ENCODE results near the gene SLC26A9. TPM values are rescaled to one million over a fixed set of nuclear protein-coding genes. Genes with fewer than 3 reads are reported as not detected.
A peak's percentile ranks its signal among the peaks of the same experiment; 100 is the strongest.

The SLC26A9 gene
- total RNA-seq, 2 experiments from 2014 or later = not detected

DNA sequence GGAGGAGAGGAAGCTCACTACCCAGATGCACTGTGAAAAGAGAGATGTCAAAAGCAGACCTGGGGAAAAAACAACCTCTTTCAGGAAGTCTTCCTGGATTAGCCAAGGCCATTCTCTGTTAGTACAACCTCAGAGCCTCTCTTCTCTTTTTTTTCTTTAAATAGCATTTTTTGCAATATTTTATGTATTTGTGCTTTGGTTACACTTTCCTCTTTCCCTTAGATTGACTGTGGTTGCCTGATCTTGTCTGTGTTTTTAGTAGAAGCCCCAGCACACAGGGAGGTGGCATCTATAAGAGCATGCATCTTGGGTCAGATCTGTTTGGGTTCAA lies 18.8 kb downstream of the SLC26A9 start:
- DNase-seq (no peak), ATAC-seq (no peak)
- no peaks in the 10 kb centered on the region for H3K9me3 Mint-ChIP-seq (ENCODE audit: low read depth)
- H3K4me1 Mint-ChIP-seq = no peaks in the 10 kb centered on the region
- H3K27me3 Mint-ChIP-seq = no peaks in the 10 kb centered on the region
- no peaks in the 10 kb centered on the region for H3K36me3 Mint-ChIP-seq (ENCODE audit: low read depth)
- no peak overlapping the region for H3K27ac Mint-ChIP-seq
- POLR2A ChIA-PET = no interaction called here
- intact Hi-C loops (cut with DNase I, micrococcal nuclease) = no loop called here
- no peak overlapping the region for H3K4me3 Mint-ChIP-seq
- CTCF ChIA-PET = interaction anchor here (2.6 kb wide), 1 partner anchor 53 kb away, joined by 8 read pairs; no protein-coding TSS in a partner anchor

DNA sequence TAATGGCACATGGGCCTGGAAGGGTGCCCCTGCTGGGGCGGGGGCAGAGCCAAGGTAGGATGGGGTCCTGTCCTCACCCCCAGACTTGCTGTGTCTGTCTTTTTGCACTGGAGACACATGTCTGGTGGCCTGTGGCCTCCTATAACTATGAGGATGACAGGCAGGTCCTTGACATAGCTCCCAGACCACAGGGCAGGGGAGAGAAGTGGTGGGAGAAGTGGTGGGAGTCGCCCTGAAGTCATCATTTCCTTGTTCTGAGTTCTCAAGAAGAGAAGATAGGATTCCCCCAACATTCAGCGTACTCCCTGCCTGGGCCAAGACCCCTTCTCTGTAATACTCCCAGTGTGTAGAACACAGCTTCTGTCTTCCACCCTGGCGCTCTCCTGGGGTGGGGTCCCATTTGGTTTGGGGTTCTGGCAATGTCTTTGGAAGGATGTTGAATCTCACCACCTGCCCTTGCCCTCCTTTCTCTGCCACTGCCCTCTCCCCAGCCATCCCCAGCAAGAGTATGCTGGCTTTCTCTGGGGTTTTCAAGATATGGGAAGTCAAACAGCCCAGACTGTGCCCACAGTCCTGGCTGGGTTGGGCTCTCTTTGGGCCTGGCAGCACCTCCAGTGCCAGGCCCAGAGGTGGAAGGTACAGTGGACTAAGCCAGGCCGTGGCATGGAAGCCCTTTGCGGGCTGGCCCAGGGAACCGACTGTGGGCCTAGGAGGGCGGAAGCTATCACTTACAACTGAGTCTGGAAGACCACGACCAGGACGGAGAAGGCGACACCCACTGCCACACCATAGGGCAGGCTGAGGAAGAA lies 19.4 kb downstream of the SLC26A9 start:
- H3K27me3 Mint-ChIP-seq = no peaks in the 10 kb centered on the region
- H3K9me3 Mint-ChIP-seq (ENCODE audit: low read depth) = no peaks in the 10 kb centered on the region
- H3K4me1 Mint-ChIP-seq = no peaks in the 10 kb centered on the region
- intact Hi-C loops (cut with DNase I, micrococcal nuclease) = no loop called here
- ChIA-PET POLR2A (no interaction called here), CTCF (interaction anchor here (0.9 to 2.6 kb wide), 3 partner anchors 53 to 112 kb away, joined by 4 to 8 read pairs (median 4); no protein-coding TSS in a partner anchor)
- DNase-seq (no peak), ATAC-seq (no peak)
- H3K36me3 Mint-ChIP-seq (ENCODE audit: low read depth) = no peaks in the 10 kb centered on the region
- H3K27ac Mint-ChIP-seq = no peak overlapping the region
- H3K4me3 Mint-ChIP-seq = no peak overlapping the region

DNA sequence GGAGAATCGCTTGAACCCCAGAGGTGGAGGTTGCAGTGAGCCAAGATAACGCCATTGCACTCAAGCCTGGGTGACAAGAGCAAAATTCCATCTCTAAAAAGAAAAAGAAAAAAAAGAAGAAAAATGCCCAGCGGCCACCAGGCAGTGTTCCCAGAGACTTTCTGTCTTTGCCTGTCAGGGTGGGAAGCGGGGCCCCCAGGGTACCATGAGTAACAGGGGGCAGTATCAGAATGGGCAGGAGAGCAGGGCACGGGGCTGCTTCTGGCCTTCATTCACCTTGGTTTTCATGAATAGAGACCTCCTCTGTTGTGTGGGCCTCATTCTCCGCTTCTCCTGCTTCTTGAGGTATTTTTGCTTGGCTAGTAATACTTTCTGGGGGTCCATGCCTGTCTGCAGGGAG lies 20.4 kb downstream of the SLC26A9 start:
- intact Hi-C loops (cut with DNase I, micrococcal nuclease) = no loop called here
- ATAC-seq = no peak
- Mint-ChIP-seq H3K4me1 (no peaks in the 10 kb centered on the region), H3K27me3 (no peaks in the 10 kb centered on the region), H3K9me3 (ENCODE audit: low read depth) (no peaks in the 10 kb centered on the region), H3K27ac (no peak overlapping the region), H3K4me3 (no peak overlapping the region), H3K36me3 (ENCODE audit: low read depth) (no peaks in the 10 kb centered on the region)
- DNase-seq = no peak
- POLR2A ChIA-PET = no interaction called here
- CTCF ChIA-PET = interaction anchor here (0.5 to 1.0 kb wide), 3 partner anchors 49 to 111 kb away, joined by 3 to 4 read pairs (median 4); no protein-coding TSS in a partner anchor

DNA sequence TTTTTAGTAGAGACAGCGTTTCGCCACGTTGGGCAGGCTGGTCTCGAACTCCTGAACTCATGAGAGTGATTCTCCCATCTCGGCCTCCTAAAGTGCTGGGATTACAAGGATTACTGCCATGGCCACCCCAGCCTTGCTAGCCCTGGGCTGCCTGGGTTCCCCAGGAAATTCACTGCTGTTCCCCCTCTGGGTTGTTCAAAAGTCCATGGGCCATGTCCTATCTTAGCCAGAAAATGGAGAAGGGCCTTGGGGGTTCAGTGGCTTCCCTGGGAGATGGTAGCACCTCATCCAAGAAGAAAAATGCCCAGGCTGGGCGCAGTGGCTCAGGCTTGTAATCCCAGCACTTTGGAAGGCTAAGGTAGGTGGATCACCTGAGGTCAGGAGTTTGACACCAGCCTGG lies 20.9 kb downstream of the SLC26A9 start:
- Mint-ChIP-seq H3K27ac (no peak overlapping the region), H3K27me3 (no peaks in the 10 kb centered on the region), H3K36me3 (ENCODE audit: low read depth) (no peaks in the 10 kb centered on the region), H3K4me1 (no peaks in the 10 kb centered on the region), H3K4me3 (no peak overlapping the region), H3K9me3 (ENCODE audit: low read depth) (no peaks in the 10 kb centered on the region)
- no peak for DNase-seq
- ChIA-PET POLR2A (no interaction called here), CTCF (interaction anchor here (0.7 to 9.6 kb wide), 3 partner anchors 57 to 263 kb away, joined by 3 to 232 read pairs (median 4); no protein-coding TSS in a partner anchor)
- no peak for ATAC-seq
- intact Hi-C loops (cut with DNase I, micrococcal nuclease) = no loop called here

DNA sequence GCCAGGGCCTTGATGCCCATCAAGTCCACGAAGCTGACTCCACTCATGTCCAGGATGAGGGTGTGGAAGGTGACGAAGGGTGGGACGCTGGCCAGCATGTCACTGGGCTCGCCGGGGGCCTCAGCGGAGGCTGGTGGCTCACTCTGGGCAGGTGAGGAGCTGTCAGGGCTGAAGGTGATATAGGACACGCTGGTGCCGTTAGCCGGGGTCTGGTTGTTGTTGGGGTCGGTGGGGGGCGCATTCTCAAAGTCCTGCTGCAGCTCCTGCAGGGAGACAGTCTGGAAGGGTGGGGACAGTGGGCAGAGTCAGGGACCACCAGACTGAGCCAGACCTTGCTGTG lies 21.7 kb downstream of the SLC26A9 start:
- DNase-seq (no peak), ATAC-seq (no peak)
- no peak overlapping the region for H3K4me3 Mint-ChIP-seq
- H3K4me1 Mint-ChIP-seq = no peaks in the 10 kb centered on the region
- no peaks in the 10 kb centered on the region for H3K27me3 Mint-ChIP-seq
- CTCF ChIA-PET = interaction anchor here (0.7 to 9.6 kb wide), 4 partner anchors 26 to 262 kb away, joined by 3 to 232 read pairs (median 4); no protein-coding TSS in a partner anchor
- H3K27ac Mint-ChIP-seq = no peak overlapping the region
- POLR2A ChIA-PET = no interaction called here
- no peaks in the 10 kb centered on the region for H3K36me3 Mint-ChIP-seq (ENCODE audit: low read depth)
- intact Hi-C loops (cut with DNase I, micrococcal nuclease) = no loop called here
- H3K9me3 Mint-ChIP-seq (ENCODE audit: low read depth) = no peaks in the 10 kb centered on the region

DNA sequence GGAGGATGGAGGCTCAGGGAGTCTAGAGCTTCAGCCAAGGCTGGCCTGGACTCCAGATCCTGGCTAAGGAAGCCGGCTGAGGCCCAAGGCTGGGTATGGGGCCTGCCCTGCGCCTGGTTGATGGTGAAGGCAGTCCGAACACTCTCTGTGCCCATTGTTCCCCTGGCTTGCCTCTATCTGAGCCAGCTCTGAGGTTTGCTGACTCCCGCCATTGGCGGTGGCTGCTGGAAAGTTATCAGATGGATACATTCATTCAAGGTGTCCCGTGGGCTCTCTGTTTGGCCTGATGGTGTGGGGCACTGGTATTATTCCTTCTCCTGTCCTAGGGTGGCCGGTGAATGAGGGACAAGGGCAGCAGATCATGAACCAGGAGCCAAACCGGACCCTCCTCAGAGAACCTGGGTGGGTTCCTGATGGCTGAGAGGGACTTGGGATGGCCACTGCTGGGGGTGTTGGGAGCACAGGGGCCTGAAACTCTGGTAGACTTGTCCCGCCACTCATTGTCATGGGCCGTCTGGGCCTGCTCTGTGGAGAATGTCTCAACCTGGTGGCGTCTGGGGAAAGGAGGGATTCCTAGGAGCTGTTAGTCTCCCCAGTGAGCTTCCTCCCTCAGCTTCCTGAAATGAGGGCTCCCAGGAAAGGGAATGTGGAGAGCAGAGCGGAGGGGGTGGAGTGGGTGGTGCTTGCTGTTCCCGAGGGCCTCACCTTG lies 22.2 kb downstream of the SLC26A9 start:
- no peaks in the 10 kb centered on the region for H3K4me1 Mint-ChIP-seq
- H3K36me3 Mint-ChIP-seq (ENCODE audit: low read depth) = no peaks in the 10 kb centered on the region
- H3K9me3 Mint-ChIP-seq (ENCODE audit: low read depth) = no peaks in the 10 kb centered on the region
- CTCF ChIA-PET = interaction anchor here (0.6 to 9.6 kb wide), 3 partner anchors 27 to 735 kb away, joined by 3 to 232 read pairs (median 4); no protein-coding TSS in a partner anchor
- ATAC-seq (no peak), DNase-seq (no peak)
- H3K4me3 Mint-ChIP-seq = no peak overlapping the region
- H3K27me3 Mint-ChIP-seq = no peaks in the 10 kb centered on the region
- intact Hi-C loops (cut with DNase I, micrococcal nuclease) = no loop called here
- POLR2A ChIA-PET = no interaction called here
- no peak overlapping the region for H3K27ac Mint-ChIP-seq

- Mint-ChIP-seq H3K36me3 (ENCODE audit: low read depth) (no peaks in the 10 kb centered on the region), H3K9me3 (ENCODE audit: low read depth) (no peaks in the 10 kb centered on the region), H3K27me3 (no peaks in the 10 kb centered on the region), H3K4me3 (no peak overlapping the region), H3K27ac (no peak overlapping the region), H3K4me1 (no peaks in the 10 kb centered on the region)
- ChIA-PET POLR2A (no interaction called here), CTCF (interaction anchor here (0.7 to 9.6 kb wide), 10 partner anchors 15 to 583 kb away, joined by 3 to 232 read pairs (median 3); no protein-coding TSS in a partner anchor)
- intact Hi-C loops (cut with DNase I, micrococcal nuclease) = no loop called here
- no peak for ATAC-seq
- no peak for DNase-seq
Observed at GRCh38 chr1:205920159-205920558, 23.1 kb downstream of the SLC26A9 start.

DNA sequence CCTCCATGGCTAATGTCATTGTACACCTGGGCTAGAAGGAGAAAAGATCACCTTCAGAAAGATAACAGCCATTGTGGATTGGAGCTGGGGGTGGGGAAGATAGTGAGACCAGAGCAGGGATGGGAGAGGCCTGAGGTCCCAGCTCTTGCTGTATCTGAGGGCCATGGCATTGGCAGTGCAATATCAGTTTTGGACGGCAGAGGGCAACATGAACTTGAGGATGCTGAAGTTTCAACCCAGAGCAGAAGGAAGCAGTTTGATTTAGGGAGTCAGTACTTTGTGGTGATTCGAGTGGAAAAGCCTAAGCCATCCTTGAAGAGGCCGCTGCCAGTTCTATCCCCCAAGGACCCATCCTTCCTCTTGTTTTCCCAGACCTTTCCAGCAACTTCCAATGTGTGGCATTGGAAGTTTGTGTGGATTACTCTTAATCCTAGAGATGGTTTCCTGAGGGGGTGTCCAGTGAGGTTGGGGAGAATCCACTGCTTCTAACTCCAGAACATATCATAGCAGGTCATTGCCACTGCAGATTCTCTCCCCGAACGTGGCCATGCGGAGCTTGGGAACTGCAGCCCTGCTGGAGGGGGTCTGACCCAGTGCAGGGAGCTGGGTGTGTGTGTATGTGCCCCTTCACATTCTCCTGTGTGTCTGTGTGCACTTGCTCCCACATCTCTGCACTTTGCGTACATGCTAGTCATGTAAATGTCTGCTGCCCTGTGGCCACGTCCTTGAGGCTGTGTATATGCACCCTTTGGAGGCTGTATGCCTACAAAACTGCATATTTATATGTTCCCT lies 24.1 kb downstream of the SLC26A9 start:
- Mint-ChIP-seq H3K27me3 (no peaks in the 10 kb centered on the region), H3K27ac (no peak overlapping the region), H3K9me3 (ENCODE audit: low read depth) (no peaks in the 10 kb centered on the region), H3K4me1 (no peaks in the 10 kb centered on the region), H3K4me3 (no peak overlapping the region), H3K36me3 (ENCODE audit: low read depth) (no peaks in the 10 kb centered on the region)
- ChIA-PET CTCF (interaction anchor here (0.6 to 9.6 kb wide), 30 partner anchors 11 to 772 kb away, joined by 3 to 232 read pairs (median 3); no protein-coding TSS in a partner anchor), POLR2A (interaction anchor here (0.6 kb wide), 1 partner anchor 21 kb away, joined by 3 read pairs; no protein-coding TSS in a partner anchor)
- DNase-seq (peak; percentile 86), ATAC-seq (peak; percentile 86)
- intact Hi-C loops (cut with DNase I, micrococcal nuclease) = loop anchor here (1.0 kb wide), 5 partner anchors 58 to 260 kb away; no protein-coding TSS in a partner anchor

- Mint-ChIP-seq H3K4me3 (no peak overlapping the region), H3K36me3 (ENCODE audit: low read depth) (no peaks in the 10 kb centered on the region), H3K4me1 (no peaks in the 10 kb centered on the region), H3K27me3 (no peaks in the 10 kb centered on the region), H3K27ac (no peak overlapping the region), H3K9me3 (ENCODE audit: low read depth) (no peaks in the 10 kb centered on the region)
- intact Hi-C loops (cut with DNase I, micrococcal nuclease) = no loop called here
- ATAC-seq = no peak
- POLR2A ChIA-PET = no interaction called here
- CTCF ChIA-PET = interaction anchor here (0.6 to 9.6 kb wide), 20 partner anchors 15 to 409 kb away, joined by 3 to 232 read pairs (median 4); no protein-coding TSS in a partner anchor
- no peak for DNase-seq
Observed at GRCh38 chr1:205917466-205918238, 25.6 kb downstream of the SLC26A9 start.

GRCh38 chr1:205916541-205916940 lies 26.7 kb downstream of the SLC26A9 start:
- POLR2A ChIA-PET = interaction anchor here (0.6 kb wide), 1 partner anchor 61 kb away, joined by 4 read pairs; no protein-coding TSS in a partner anchor
- H3K9me3 Mint-ChIP-seq (ENCODE audit: low read depth) = no peaks in the 10 kb centered on the region
- H3K36me3 Mint-ChIP-seq (ENCODE audit: low read depth) = no peaks in the 10 kb centered on the region
- H3K4me3 Mint-ChIP-seq = no peak overlapping the region
- DNase-seq (no peak), ATAC-seq (no peak)
- H3K27ac Mint-ChIP-seq = no peak overlapping the region
- H3K4me1 Mint-ChIP-seq = no peaks in the 10 kb centered on the region
- H3K27me3 Mint-ChIP-seq = peaks cover 2% of the 10 kb centered on the region
- CTCF ChIA-PET = interaction anchor here (0.6 to 9.6 kb wide), 10 partner anchors 9 to 258 kb away, joined by 3 to 232 read pairs (median 4); no protein-coding TSS in a partner anchor
- intact Hi-C loops (cut with DNase I, micrococcal nuclease) = no loop called here

All from activated CD4-positive, alpha-beta T cell treated with anti-CD3 and anti-CD28 coated beads for 36 hours (primary cell).